IMR-90 (cell line): ENCODE measurements around the gene ZBP1. TPM values are rescaled to one million over a fixed set of nuclear protein-coding genes. Genes with fewer than 3 reads are reported as not detected.

Experiments used
- ATAC-seq: fragments of 200-7000 bp; cut with Tn5 transposase; 2 replicates; pipeline ENCODE4 v1.9.1; 2020; ENCODE audit warnings: low read depth, mild to moderate bottlenecking, moderate library complexity
- BruUV-seq: library from RNA; stranded (reverse); fragments of 400-500 nt; replicated peaks from 2 replicates; lab custom pipeline; 2021; lab: Mats Ljungman, UMichigan
- CTCF ChIA-PET: fragments of 300-600 bp; formaldehyde crosslinking; extraction: SDS; loops from one replicate; lab custom pipeline; 2021; ENCODE audit warnings: antibody characterized with exemption; lab: Yijun Ruan, JAX
- POLR2A ChIA-PET: fragments of 300-600 bp; sonication (Branson Sonifier 250); formaldehyde crosslinking; loops from one replicate; lab custom pipeline; 2022; ENCODE audit warnings: antibody characterized with exemption; ENCODE audit not compliant: unreplicated experiment; lab: Charles Lee
- DNase-seq: peaks from one replicate; pipeline ENCODE4 v3.0.0; 2013
- H2AFZ ChIP-seq: replicated peaks from 2 replicates; pipeline ENCODE3; 2013; ENCODE audit warnings: low read length, mild to moderate bottlenecking; ENCODE audit not compliant: poor library complexity
- H2AK5ac ChIP-seq: 2 replicates; pipeline ENCODE4 v1.6.1; 2013; ENCODE audit warnings: low read depth, low read length, inconsistent platforms
- H2AK9ac ChIP-seq: replicated peaks from 2 replicates; pipeline ENCODE3; 2013; ENCODE audit warnings: mild to moderate bottlenecking, low read depth, low read length, moderate library complexity; ENCODE audit not compliant: poor library complexity
- H2BK120ac ChIP-seq: 2 replicates; pipeline ENCODE4 v1.6.1; 2013; ENCODE audit warnings: low read depth, low read length, inconsistent platforms
- H2BK15ac ChIP-seq: 3 replicates; pipeline ENCODE4 v1.6.1; 2013; ENCODE audit warnings: low read depth, low read length, inconsistent platforms
- H2BK20ac ChIP-seq: 2 replicates; pipeline ENCODE4 v1.6.1; 2013; ENCODE audit warnings: low read depth, mild to moderate bottlenecking, inconsistent platforms, low read length, moderate library complexity
- H2BK5ac ChIP-seq: 2 replicates; pipeline ENCODE4 v1.6.1; 2013; ENCODE audit warnings: mild to moderate bottlenecking, low read depth, low read length, inconsistent platforms; ENCODE audit not compliant: poor library complexity, severe bottlenecking
- H3K14ac ChIP-seq: replicated peaks from 2 replicates; pipeline ENCODE4 v1.6.1; 2013; ENCODE audit warnings: low read depth, low read length, inconsistent platforms
- H3K18ac ChIP-seq: 2 replicates; pipeline ENCODE4 v1.6.1; 2013; ENCODE audit warnings: low read depth, low read length, control low read depth
- H3K23ac ChIP-seq: 2 replicates; pipeline ENCODE4 v1.6.1; 2013; ENCODE audit warnings: low read depth, low read length, inconsistent platforms
- H3K27ac ChIP-seq: 2 replicates; pipeline ENCODE4 v1.5.1; 2013; ENCODE audit warnings: mild to moderate bottlenecking, control low read depth, low read length; ENCODE audit not compliant: insufficient read depth
- H3K27me3 ChIP-seq: 2 replicates; pipeline ENCODE4 v1.6.1; 2013; ENCODE audit warnings: low read length; ENCODE audit not compliant: control insufficient read depth, insufficient read depth
- H3K36me3 ChIP-seq: 2 replicates; pipeline ENCODE4 v1.6.1; 2013; ENCODE audit warnings: low read length, mixed read lengths; ENCODE audit not compliant: control insufficient read depth, insufficient read depth
- H3K4ac ChIP-seq: 2 replicates; pipeline ENCODE4 v1.6.1; 2013; ENCODE audit warnings: low read depth, low read length, inconsistent platforms
- H3K4me1 ChIP-seq: 2 replicates; pipeline ENCODE4 v1.6.1; 2013; ENCODE audit warnings: low read length, mixed read lengths; ENCODE audit not compliant: control insufficient read depth, insufficient read depth
- H3K4me2 ChIP-seq: 2 replicates; pipeline ENCODE4 v1.6.1; 2013; ENCODE audit warnings: low read depth, mild to moderate bottlenecking, control low read depth, low read length, moderate library complexity
- H3K4me3 ChIP-seq: 2 replicates; pipeline ENCODE4 v1.5.1; 2013; ENCODE audit warnings: low read depth, mild to moderate bottlenecking, control low read depth, low read length, moderate library complexity; ENCODE audit not compliant: insufficient read depth
- H3K56ac ChIP-seq: 2 replicates; pipeline ENCODE4 v1.6.1; 2013; ENCODE audit warnings: low read length, inconsistent platforms; ENCODE audit not compliant: insufficient read depth; ENCODE audit errors: extremely low read depth
- H3K79me1 ChIP-seq, 2 experiments: 2 replicates each; pipeline ENCODE4 v1.6.1; 2013; ENCODE audit warnings: low read length in 2 of 2, inconsistent platforms in 1 of 2, low read depth in 1 of 2
- H3K9ac ChIP-seq: 2 replicates; pipeline ENCODE4 v1.6.1; 2013; ENCODE audit warnings: low read depth, low read length, control low read depth
- H3K9me1 ChIP-seq: 2 replicates; pipeline ENCODE4 v1.6.1; 2013; ENCODE audit warnings: low read length, inconsistent platforms; ENCODE audit not compliant: insufficient read depth
- H3K9me3 ChIP-seq: 2 replicates; pipeline ENCODE4 v1.6.1; 2013; ENCODE audit warnings: low read length; ENCODE audit not compliant: control insufficient read depth, insufficient read depth
- H4K20me1 ChIP-seq: 2 replicates; pipeline ENCODE4 v1.6.1; 2013; ENCODE audit warnings: low read length, inconsistent platforms; ENCODE audit not compliant: insufficient read depth
- H4K5ac ChIP-seq: 2 replicates; pipeline ENCODE4 v1.6.1; 2013; ENCODE audit warnings: mild to moderate bottlenecking, low read depth, low read length, control low read depth
- H4K8ac ChIP-seq, 2 experiments: 2 replicates each; pipeline ENCODE4 v1.6.1; 2013; ENCODE audit warnings: low read depth in 2 of 2, low read length in 2 of 2, control low read depth in 1 of 2, inconsistent platforms in 1 of 2
- H4K91ac ChIP-seq: 2 replicates; pipeline ENCODE4 v1.6.1; 2013; ENCODE audit warnings: low read depth, low read length, inconsistent platforms; ENCODE audit not compliant: insufficient read depth
- BHLHE40 ChIP-seq: fragments of 150-350 bp; IDR thresholded peaks from 2 replicates; pipeline ENCODE4 v1.6.1; 2016; ENCODE audit warnings: mild to moderate bottlenecking, low read depth, low read length
- CEBPB ChIP-seq: IDR thresholded peaks from 2 replicates; pipeline ENCODE4 v1.6.1; 2012; ENCODE audit warnings: low read depth, low read length, improper control_type of control experiment
- CHD1 ChIP-seq: IDR thresholded peaks from 2 replicates; pipeline ENCODE4 v1.6.1; 2012; ENCODE audit warnings: low read depth, low read length, improper control_type of control experiment
- FOS ChIP-seq: fragments of 150-350 bp; IDR thresholded peaks from 2 replicates; pipeline ENCODE4 v1.6.1; 2016; ENCODE audit warnings: low read depth, low read length
- MAFK ChIP-seq: IDR thresholded peaks from 2 replicates; pipeline ENCODE4 v1.6.1; 2012; ENCODE audit warnings: low read depth, low read length, improper control_type of control experiment
- MAZ ChIP-seq: IDR thresholded peaks from 2 replicates; pipeline ENCODE4 v1.6.1; 2012; ENCODE audit warnings: low read depth, mild to moderate bottlenecking, low read length, improper control_type of control experiment, moderate library complexity, borderline replicate concordance
- MXI1 ChIP-seq: IDR thresholded peaks from 2 replicates; pipeline ENCODE4 v1.6.1; 2012; ENCODE audit warnings: low read depth, mild to moderate bottlenecking, low read length, moderate library complexity, borderline replicate concordance
- NFE2L2 ChIP-seq: fragments of 150-350 bp; IDR thresholded peaks from 2 replicates; pipeline ENCODE4 v1.6.1; 2016; ENCODE audit warnings: low read depth, mild to moderate bottlenecking, low read length
- POLR2A ChIP-seq: IDR thresholded peaks from 2 replicates; pipeline ENCODE4 v1.6.1; 2012; ENCODE audit warnings: mild to moderate bottlenecking, low read depth, low read length
- RAD21 ChIP-seq: IDR thresholded peaks from 2 replicates; pipeline ENCODE4 v1.6.1; 2012; ENCODE audit warnings: low read length, improper control_type of control experiment
- RCOR1 ChIP-seq: IDR thresholded peaks from 2 replicates; pipeline ENCODE4 v1.6.1; 2012; ENCODE audit warnings: mild to moderate bottlenecking, low read length, improper control_type of control experiment; ENCODE audit not compliant: insufficient replicate concordance
- RFX5 ChIP-seq: IDR thresholded peaks from 2 replicates; pipeline ENCODE4 v1.8.0; 2012; ENCODE audit warnings: low read depth, mild to moderate bottlenecking, low read length, moderate library complexity
- SMC3 ChIP-seq: fragments of 150-350 bp; IDR thresholded peaks from 2 replicates; pipeline ENCODE4 v1.6.1; 2016; ENCODE audit warnings: low read depth, mild to moderate bottlenecking, antibody characterized with exemption, low read length, moderate library complexity
- WGBS, 2 experiments: methylation state at CpG; one replicate each; pipeline versions ENCODE4 v1.1.5 to v1.1.7; 2013; ENCODE audit warnings: missing lambda C conversion rate in 2 of 2; ENCODE audit not compliant: insufficient read length in 1 of 2; ENCODE audit errors: extremely low coverage in 2 of 2; 5-methylcytosine and 5-hydroxymethylcytosine counted together
- dilution Hi-C: fragments of 300-500 bp; cut with HindIII; formaldehyde crosslinking; loops from one replicate; pipeline ENCODE4 v1.14.3; 2018; ENCODE audit warnings: low sequenced_read_pairs; ENCODE audit not compliant: unreplicated experiment
- in situ Hi-C: fragments of 300-500 bp; cut with MboI; formaldehyde crosslinking; loops from 3 replicates; pipeline ENCODE4 v1.14.3; 2019; ENCODE audit warnings: low sequenced_read_pairs, inconsistent platforms, mixed read lengths
- intact Hi-C: fragments of 100-400 bp; cut with micrococcal nuclease; formaldehyde crosslinking; loops from 2 replicates; pipeline ENCODE4 v1.10.0; 2022
- polyA plus RNA-seq, 3 experiments: library from polyadenylated mRNA; depleted of rRNA; stranded (reverse); fragments of >200 nt; gene quantifications; 2 replicates each; pipeline ENCODE4 v1.2.3, GENCODE V29; 2012; ENCODE audit warnings: low replicate concordance in 1 of 3
- total RNA-seq: library from RNA; depleted of rRNA; stranded (reverse); fragments of >200 nt; gene quantifications from 2 replicates; pipeline ENCODE4 v1.2.3, GENCODE V29; 2012
- TF ChIP-seq, protein P1 (sequence below): conservative IDR thresholded peaks from 2 replicates; pipeline ENCODE4 v1.5.1; 2012; ENCODE audit warnings: mild to moderate bottlenecking, low read depth, low read length, improper control_type of control experiment
- TF ChIP-seq, protein P2 (sequence below): fragments of 150-350 bp; IDR thresholded peaks from 2 replicates; pipeline ENCODE4 v1.6.1; 2017; ENCODE audit warnings: mild to moderate bottlenecking, antibody characterized with exemption, low read length, low read depth

Gene ZBP1
- total and polyA plus RNA-seq, 2 of the 4 experiments (the other 2 are of a cell fraction): not detected

DNA sequence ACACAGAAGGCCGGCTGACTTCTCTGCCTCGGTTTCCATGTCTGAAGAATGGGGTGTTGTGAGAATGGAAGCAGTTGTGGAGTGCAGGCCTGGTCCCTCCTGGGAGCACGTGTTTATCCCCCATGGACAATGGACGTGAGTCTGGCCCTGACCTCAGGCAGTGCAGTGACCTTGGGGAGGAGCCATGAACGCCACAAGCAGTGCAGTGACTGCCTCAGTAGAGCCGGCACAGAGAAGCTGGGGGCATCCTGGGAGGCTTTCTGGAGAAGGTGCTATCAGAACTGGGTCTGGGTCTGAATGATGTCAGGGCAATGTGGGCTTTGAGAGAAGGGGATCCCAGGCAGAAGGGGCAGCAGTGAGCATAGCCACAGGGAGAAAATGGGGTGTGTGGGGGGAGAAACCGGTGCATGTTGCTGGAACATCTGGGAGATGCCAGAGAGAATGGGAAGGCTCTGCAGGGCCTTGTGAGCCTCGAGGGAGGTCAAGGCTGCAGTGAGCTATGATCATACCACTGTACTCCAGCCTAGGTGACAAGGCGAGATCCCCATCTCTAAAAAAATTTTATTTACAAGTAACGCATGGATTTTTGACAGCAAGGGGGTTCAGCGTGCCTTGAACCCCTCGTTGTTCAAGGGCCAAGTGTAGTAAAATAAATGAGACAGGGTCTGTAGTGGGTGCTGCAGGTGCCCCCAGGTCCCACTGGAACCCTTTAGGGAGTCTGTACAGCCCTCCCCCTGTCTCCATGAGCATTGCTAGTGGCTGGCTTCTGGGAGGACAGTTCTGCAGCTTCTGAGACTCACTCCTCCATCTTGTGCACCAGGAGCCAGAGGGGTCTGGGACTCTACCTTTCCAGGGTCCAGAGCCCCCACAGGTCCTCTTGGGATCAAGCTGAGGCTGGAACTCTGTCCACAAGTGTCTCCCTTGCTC is 27.0 kb upstream of the ZBP1 start:
- no peak overlapping the region for H3K4me3 ChIP-seq
- no peak overlapping the region for H3K18ac ChIP-seq
- no peaks in the 10 kb centered on the region for H3K4me1 ChIP-seq
- H3K79me1 ChIP-seq: no peaks in the 10 kb centered on the region
- no peak overlapping the region for H3K4me2 ChIP-seq
- H2BK5ac ChIP-seq: no peak overlapping the region
- H3K36me3 ChIP-seq: peaks cover 10% of the 10 kb centered on the region; the same call in 1 of the 2 replicates
- no peak overlapping the region for H3K4ac ChIP-seq
- dilution Hi-C loops: no loop called here
- H2AK9ac ChIP-seq: no peak overlapping the region
- H4K91ac ChIP-seq: no peak overlapping the region
- ATAC-seq: no peak
- H3K14ac ChIP-seq: no peak overlapping the region
- no peak overlapping the region for H2BK120ac ChIP-seq
- no CpG with 5 or more reads among the region's 12 CpGs for WGBS, 2 experiments
- no peak overlapping the region for H3K23ac ChIP-seq
- H4K5ac ChIP-seq: no peak overlapping the region
- in situ Hi-C loops: no loop called here
- peaks cover 3% of the 10 kb centered on the region; the same call in 1 of the 2 replicates for H3K9me3 ChIP-seq
- BruUV-seq: no TSS peak
- no peaks in the 10 kb centered on the region for H4K20me1 ChIP-seq
- H2AK5ac ChIP-seq: no peak overlapping the region
- H3K27me3 ChIP-seq: peaks cover 2% of the 10 kb centered on the region
- no peak overlapping the region for H2AFZ ChIP-seq
- H2BK20ac ChIP-seq: no peak overlapping the region
- no peak overlapping the region for H4K8ac ChIP-seq
- H2BK15ac ChIP-seq: no peak overlapping the region
- H3K9me1 ChIP-seq: no peaks in the 10 kb centered on the region
- intact Hi-C loops: no loop called here
- ChIA-PET CTCF (no interaction called here), POLR2A (no interaction called here)
- no peak overlapping the region for H3K9ac ChIP-seq
- no peak overlapping the region for H3K27ac ChIP-seq
- no peak overlapping the region for H3K56ac ChIP-seq
- no peak for DNase-seq
- no peak for TF ChIP-seq POLR2A
- no peak for TF ChIP-seq RAD21
- no peak for TF ChIP-seq FOS
- no peak for TF ChIP-seq MXI1
- TF ChIP-seq CHD1: no peak
- TF ChIP-seq MAZ: no peak
- no peak for TF ChIP-seq RFX5
- TF ChIP-seq MAFK: no peak
- TF ChIP-seq, protein P1, sequence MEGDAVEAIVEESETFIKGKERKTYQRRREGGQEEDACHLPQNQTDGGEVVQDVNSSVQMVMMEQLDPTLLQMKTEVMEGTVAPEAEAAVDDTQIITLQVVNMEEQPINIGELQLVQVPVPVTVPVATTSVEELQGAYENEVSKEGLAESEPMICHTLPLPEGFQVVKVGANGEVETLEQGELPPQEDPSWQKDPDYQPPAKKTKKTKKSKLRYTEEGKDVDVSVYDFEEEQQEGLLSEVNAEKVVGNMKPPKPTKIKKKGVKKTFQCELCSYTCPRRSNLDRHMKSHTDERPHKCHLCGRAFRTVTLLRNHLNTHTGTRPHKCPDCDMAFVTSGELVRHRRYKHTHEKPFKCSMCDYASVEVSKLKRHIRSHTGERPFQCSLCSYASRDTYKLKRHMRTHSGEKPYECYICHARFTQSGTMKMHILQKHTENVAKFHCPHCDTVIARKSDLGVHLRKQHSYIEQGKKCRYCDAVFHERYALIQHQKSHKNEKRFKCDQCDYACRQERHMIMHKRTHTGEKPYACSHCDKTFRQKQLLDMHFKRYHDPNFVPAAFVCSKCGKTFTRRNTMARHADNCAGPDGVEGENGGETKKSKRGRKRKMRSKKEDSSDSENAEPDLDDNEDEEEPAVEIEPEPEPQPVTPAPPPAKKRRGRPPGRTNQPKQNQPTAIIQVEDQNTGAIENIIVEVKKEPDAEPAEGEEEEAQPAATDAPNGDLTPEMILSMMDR: no peak
- TF ChIP-seq, protein P2, sequence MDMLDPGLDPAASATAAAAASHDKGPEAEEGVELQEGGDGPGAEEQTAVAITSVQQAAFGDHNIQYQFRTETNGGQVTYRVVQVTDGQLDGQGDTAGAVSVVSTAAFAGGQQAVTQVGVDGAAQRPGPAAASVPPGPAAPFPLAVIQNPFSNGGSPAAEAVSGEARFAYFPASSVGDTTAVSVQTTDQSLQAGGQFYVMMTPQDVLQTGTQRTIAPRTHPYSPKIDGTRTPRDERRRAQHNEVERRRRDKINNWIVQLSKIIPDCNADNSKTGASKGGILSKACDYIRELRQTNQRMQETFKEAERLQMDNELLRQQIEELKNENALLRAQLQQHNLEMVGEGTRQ: no peak
- no peak for TF ChIP-seq SMC3
- no peak for TF ChIP-seq BHLHE40
- TF ChIP-seq RCOR1: no peak
- no peak for TF ChIP-seq CEBPB
- no peak for TF ChIP-seq NFE2L2
